Stimulated activated CD8-positive, alpha-beta memory T cell treated with anti-CD3 and anti-CD28 coated beads, Interleukin-4, amount 100 ng/mL, for 24 hours (primary cell): Measurements from ENCODE around the gene FAM20C.
"Not testable (repeated sequence)": the region's sequence is repeated elsewhere in the genome, so short reads cannot be mapped to it uniquely, and the experiment has no call there.

Experiments used
- DNase-seq: peaks from one replicate; pipeline ENCODE4 v3.0.0-alpha.2; 2020; ENCODE audit warnings: low read depth

FAM20C gene

DNA sequence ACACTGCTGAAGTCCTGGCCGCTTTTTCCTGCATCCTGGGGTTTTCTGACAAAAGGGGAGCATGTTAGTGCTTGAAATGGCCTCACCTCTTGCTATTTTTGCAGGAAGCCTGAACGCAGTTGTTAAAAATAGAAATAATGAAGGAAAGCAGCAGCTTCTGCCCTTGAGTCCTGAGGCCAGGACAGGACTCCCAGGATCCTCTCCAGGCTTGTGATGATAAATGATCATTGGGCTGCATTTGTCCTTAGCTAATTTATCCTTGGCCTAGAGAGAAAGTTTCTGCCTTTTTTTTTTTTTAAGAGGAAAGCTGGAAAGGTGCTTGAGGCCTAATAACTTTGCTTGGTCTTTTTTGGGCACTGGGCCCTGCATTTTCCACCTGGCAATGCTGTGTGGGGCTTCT lies 17.7 kb upstream of the FAM20C start:
- no peak for DNase-seq

DNA sequence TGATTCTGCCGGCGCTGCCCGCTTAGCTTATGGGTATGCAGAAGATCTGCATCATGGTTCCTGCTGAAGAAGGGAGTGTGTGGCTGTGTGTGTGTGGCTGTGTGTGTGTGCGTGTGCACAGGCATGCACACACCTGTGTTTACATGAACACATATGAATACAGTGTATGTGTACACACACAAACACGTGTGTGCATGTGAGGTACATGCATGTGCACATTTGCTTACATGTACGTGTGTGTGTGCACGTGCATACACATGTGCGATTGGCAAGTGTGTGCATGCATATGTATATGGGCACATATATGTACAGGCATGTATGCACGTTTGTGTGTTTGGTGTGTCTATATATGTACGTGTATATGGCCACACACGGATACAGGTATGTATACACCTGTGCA lies 16.4 kb upstream of the FAM20C start:
- DNase-seq, result no peak

DNA sequence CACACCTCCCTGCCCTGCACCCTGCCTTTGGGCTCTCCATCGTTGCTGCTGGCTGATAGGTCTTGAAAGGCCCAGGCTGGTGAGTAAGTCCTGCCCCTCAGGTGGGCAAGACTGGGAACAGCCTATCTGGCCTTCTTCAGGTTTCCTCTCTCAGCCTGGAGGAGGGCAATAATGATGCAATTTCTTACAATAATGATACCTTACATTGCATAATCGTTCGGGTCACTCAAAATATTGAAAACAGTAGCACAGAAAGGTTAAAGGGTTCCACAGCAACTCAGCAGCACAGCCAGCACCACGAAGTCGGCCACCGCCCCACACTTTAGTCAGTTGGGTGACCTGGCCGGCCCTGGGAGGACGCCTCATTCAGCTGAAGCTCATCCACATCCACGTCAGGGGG lies 16.0 kb upstream of the FAM20C start:
- no peak for DNase-seq

DNA sequence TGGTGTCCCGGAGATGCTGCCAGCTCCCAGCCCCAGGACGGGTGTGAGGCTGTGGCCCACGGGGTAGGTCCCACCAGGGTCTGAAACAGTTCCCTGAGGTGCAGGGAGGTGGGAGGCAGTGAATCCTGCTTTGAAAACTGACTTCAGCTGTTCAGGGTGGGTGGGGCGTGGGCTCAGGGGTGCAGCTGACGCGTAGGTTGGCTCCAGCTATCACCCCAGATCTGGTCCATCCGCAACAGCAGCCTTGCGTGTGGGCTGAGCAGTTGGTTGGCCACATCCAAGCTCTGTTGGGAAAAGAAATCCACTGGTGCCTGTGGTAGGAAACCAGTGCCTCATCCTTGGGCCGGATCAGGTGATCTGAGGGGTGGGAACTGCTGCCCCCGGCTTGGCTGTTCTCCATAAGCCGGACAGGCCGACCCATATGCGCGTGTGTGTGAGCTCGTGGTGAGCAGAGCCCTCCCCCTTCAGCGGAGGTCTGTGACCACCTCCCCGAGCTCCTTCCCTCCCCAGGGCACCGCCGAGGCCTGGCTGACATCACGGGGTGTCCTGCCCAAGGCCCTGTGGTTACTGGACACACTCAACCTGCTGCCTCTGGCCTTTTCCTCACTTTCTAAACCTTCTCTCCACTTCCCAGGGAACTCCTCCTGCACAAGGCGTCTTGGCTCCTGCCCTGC lies 15.4 kb upstream of the FAM20C start:
- DNase-seq, result no peak

DNA sequence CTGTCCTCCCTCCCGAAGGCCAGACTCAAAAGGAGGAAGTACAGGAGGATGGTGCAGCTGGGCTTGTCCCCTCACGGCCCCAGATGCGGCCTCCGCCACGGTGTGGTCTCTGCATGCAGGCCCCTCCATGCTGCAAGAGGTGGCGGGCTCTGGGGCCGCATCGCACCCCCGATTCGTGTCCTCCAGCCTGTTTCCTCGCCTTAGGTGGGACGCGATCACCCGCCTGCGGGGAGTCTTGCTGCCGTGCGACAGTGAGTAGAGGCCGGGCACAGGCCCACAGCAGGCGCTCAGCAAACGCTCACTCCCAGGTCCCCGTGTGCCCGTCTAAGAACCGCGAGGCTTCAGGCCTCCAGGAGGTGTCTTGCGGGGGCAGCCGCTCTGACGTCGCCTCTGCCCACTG lies 13.9 kb upstream of the FAM20C start:
- no peak for DNase-seq

DNA sequence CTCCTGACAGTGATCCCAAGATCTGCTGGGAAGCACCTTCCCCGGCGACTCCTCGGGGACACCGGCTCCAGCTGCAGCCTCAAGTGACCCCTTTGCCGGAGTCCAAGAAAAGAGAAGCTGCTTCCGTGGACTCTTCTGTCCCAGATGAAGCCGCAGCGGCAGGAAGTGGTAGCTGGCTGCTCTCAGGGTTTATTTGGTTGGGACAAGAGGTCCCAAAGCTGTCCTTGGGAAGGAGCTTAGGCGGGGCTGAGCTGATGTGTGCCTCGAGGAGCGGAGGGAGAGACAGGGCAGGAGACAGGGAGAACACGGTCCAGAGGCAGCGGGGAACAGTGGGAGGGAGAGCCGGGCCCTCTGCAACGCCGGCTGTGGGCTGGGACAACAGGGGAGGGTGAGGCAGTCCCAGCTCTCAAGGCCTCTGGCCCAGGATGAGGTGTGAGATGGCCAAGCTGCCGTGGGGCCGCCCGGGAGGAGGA lies 13.1 kb upstream of the FAM20C start:
- no peak for DNase-seq

DNA sequence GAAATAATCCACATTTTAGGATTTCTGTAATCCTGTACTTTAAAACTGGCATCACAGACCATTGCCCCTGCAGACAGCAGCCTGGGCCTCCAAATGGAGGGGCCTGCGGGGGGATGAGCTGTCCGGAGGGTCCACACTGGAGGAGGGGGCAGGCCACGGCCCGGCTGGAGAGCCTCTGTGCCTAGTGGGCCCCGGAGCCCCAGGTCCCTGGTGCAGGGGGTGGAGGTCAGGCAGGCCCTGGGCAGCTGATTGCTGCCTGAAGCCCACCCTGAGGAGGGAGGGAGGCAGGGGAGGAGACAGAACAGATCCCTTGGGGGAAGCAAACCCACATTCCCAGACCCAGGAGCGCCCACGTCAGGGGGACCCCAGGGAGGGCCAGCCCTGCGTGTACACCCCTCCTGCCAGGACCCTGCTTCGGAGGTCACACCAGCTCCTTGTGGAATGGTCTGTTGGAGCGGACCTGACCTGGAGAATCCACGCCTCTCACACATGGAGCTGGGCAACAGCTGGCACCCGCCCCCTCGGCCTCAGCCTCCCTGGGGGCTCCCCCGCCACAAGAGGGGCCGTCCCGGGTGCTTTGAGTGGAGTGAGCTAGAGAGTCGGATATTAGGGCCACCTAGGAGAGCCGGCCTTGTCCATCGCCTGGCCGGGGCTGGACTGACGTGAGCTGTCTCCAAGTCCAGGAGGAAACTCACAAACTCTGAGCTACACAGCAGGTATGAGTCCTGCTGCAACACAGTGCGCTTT lies 12.2 kb upstream of the FAM20C start:
- DNase-seq, result no peak

DNA sequence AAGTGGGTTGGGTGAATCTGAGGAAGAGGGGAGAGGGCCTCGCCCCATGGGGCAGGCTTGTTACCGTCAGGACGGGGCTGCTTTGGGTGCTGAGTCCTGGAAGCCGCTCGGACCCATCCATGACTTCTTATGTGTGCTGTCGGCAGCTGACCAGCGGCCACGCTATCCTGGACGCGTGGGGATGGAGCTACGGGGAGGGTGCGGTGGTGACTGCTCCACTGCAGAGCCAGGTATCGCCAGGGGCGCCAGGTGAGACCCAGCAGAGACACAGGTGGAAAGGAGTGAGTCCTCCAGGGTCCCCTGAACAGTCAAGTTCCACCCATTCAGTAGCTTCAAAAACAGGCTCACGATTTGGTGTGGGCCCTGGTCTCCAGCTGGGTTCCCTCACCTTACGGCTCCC lies 10.6 kb upstream of the FAM20C start:
- no peak for DNase-seq

DNA sequence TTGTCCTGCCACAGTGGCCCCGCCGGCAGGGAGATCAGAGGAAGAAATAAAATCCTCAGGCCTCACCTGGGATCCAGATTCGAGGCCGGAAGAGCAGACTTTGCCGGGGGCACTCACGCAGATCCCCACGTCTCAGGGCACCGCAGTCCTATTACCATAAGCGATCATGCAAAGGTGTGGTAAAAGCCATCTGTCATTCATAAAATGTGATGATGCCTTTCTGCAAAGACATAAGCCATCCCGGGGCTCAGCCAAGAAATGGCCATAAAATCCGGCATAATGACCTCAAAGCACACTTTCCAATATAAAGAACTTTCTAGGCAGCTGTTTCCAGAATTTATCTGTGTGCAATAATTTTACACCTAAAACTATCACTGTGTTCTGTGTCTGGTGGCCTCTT lies 9.9 kb upstream of the FAM20C start:
- DNase-seq, result not testable (repeated sequence)

DNA sequence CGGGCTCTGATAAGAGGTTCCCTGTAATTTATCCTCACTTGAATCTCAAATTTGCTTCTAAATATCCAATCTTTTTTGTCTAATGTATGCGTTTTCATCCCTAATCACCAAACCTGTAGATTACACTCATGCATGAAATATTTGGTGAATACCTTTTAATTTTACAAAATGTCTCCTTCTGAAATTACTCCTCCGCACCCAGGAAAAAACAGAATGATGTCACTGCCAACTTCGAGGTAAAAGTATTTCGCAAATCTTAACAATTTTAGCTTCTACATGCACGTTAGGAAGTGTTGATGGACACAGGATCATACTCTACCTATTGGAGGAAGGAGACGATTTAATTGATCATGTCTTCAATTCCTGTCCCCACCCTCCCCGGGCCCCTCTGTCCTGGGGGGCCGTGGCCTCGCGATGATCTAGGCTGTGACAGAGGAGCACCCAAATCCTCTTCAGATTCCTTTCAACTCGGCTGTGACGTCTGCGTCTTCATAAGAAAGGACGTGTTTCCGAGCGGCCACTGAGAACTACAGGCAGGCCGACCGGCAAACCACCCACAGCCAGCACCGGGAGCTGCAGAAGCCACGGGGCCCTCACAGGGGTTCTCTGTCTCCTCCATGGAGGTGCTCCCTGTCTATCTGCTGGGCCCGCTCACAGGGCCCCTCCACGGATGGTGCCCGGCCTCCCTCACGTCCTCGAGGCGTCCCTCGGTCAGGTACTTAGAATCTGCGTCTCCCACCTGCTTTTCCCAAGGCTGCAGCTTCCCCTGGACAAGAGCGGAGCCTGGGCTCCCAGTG lies 8.7 kb upstream of the FAM20C start:
- DNase-seq, result no peak

DNA sequence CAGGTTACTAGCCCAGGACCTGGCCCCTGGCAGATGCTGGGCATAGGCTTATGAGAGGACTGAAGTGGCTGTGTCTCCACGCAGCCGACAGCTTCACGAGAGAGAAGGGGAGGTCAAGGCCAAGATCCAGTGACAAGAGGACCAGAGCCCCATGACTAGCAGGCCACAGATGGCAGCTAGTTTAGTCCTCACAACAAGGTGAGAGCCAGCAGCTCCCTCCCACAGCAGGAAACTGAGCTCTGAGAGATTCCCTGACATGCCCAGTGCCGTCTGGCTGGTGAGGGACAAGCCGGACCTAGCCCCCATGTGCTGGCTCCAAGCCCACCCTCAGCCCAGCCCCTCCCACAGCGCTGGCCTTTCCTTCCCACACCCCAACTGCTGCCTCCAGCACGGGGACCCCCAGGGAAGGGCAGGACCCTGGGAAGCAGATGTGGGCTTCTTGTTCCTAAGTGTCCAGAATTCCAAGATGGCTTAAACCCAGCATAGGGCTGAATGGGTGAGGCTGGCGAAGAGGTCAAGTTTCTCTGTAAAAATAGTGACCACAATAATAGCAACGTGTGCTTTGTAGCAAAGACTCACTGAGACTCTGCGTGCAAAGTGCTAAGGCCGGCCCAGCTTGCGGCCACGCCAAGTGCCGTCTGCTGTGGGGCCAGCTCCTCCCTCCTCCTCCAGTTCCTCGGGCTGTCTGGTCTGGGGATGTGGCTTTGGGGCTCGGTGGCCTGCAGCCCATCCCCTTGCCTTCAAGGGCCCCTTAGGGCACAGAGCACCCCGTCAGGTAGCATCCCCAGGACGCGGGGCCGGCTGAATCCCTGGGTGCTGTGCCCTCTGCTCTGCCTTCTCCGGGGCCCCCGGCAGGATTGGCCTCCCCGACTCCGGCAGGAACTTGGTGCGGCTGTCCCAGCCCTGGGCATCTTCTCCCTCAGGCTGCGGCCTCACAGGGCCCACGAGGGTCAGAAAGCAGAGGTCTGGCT lies 7.8 kb upstream of the FAM20C start:
- no peak for DNase-seq

DNA sequence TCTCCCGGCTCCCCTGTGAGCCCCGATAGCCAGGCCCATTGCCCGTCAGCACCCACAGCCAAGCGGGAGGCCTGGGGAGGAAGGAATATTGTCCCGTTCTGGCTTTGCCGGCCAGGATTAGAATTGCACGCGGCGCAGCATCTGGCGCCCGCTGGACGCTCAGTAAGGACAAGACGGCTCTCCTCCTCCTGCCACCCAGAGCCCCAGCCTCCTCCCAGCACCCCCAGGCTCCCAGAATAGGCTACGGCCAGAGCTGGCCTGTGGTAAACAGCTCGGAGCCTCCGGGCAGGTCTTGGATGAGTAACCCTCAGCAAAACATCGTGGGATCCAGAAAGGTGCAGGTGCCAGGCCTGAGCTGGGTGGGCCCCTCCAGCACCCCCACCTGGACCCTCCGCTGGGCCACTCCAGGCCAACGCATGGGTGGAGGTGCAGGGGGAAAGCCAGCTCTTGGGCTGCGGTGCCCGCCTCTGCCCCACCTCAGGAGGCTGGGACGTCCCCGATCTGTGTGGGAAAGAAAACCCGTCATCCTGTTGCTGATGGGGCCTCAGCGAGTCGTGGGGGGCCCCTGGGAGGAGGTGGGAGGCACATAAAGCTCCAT lies 5.8 kb upstream of the FAM20C start:
- DNase-seq, result no peak

DNA sequence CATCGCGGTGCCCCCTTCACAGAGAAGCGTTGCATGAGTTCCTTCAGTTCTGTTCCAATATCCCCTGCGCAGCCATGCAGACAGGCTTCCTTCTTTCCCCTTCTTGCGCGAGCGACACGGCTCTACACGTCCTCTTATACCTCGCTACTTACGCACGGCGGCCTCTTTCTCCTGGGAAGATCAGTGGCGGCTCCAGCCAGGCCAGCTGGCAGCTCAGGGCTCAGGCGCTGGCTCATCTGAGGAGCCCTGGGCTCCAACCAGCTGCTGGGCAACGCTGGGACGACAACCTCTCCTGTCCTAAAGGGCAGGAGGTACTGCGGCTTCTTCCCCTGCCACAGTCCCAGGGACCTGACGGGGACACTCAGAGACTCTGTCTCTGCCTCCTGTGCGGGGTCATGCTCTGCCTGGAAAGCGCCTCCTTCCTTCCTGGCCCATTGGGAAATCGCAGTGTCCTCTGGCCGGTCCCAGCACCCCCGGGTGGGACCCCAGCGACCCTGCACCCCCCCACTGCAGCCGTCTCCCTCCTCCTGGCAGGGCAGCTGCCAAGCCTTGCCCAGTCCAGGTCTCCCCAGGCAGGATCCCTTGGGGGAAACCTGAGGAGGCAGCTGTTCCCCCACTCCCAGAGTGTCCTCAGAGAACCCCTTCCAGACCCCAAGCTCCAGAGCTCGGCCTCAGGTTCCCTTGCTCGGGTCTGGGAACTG lies 5.0 kb upstream of the FAM20C start:
- no peak for DNase-seq

DNA sequence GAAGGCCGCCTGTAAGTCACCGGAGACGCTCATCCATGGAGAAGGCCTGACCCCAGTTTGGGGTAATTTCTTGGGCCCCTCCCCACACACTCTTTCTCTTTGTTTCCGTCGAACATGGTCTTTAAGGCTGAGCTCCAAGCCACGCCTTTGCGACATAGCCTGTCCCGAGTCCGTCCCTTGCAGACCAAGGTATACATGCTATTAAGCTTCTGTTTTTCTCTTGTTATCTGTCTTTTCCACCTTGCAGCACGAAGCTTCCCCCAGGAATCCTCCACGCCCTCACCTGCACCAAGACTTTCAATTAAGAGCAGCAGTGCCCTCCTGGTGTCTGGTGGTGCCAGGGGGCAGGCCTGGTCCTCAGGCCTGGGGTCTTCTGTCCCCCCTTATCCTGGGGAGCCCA lies 4.2 kb upstream of the FAM20C start:
- no peak for DNase-seq

DNA sequence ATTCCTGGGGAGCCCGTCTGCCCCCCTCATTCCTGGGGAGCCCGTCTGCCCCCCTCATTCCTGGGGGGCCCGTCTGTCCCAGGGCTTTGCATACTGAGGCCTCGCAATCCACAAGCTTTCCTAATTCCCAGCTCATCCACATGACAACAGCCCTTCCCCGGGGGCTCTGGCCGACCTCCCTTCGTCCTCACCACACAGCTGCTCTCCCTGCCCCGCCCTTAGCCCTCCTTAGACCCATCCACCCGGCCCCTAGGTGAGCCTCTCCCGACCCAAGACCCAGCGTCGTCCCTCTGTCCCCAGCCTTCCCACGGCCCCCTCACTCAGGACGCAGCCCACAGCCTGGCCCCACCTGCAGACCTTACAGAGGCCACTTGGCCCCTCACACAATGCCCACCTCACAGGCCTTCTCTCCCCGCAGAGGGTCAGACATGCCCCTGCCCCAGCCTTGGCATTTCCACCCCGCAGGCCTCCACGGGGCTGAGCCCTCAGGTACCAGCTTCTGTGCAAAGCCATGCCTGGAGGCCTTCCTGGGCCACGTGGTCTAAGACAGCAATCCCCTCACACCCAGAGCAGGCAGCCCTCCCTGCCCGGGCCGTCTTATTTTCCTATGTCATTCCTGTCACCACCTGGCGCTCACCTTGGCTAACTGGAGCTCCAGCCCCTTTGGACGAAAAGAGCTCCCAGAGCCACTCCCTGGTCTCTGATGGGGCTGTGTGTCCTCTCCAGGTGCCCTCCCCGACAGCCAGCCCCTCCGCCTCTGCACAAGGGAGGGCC lies 3.5 kb upstream of the FAM20C start:
- DNase-seq, result no peak

DNA sequence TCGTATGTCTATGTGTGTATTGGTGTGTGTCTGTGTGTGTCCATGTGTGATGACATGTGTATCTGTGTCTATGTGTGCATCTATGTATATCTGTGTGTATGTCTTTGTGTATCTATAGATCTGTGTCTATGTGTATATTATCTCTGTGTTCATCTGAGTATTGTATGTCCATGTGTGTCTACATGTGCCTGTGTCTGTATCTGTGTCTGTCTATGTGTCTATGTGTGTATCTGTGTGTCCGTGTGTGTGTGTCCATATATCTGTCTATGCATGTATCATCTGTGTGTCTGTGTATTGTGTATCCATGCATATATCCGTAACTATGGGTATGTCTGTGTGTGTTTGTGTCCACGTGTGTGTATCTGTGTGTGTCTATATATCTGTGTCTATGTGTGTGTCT lies 2.7 kb upstream of the FAM20C start:
- DNase-seq, result no peak

DNA sequence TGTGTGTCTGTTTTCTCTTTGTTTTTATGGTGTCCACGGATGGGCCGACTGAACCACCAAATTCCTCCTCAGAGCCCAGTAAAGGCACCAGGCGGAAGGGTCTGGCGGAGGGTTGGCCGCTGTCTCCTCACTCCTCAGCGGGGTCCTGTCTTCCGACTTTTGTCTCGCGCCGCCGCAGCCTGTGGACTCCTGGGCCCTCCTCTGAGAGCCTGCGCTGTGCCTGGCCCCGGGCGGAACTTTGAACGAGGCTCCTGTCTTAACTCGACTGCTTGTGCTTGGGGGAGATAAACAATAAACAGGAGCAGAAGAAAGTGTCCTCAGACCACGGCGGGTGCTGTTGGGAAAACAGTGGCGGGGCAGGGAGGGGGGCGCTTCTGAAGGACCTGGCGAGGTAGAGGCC lies 2.2 kb upstream of the FAM20C start:
- no peak for DNase-seq

DNA sequence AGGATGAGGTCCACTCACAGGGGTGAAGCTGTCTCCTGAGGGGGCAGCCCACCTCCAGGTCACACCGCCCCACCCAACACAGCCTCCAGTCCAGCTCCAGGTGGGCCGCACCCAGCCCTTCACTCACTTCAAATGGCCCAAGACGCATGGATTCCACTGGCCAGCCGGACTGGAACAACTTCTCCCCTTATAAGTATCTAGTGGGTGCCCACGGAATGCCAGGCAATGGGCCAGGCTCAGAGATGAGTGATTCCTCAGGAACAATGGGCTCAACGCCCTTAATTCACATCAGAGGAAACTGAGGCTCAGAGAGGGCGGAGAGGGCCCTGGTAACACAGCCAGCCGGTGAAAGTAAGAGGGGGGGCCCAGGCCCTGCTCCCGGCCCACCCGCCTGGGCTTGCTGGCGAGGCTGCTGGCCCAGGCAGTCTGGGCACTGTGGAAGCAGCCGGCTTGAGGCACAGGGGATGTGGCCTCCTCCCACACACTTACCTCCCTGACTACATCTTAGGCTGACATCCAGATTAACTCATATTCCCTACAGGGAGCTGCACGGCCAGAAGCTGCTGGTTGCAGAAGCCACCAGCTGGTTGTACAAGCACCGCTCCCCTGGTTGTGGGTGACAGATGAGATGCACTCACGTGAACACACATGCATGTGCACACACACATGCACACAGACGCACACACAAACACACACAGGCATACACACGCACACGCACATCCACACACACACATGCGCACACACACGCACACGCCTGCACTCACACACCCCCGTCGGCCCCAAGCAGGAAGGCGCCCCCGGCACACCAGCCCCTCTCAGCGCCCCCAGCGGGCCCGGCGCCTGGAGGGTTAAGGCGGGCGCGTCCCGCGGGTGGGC lies 1.0 kb upstream of the FAM20C start:
- DNase-seq, result no peak
